Measurements from ENCODE around the gene IL1B.

Gene IL1B

GRCh38 chr2:112794131-112794733, 42.3 kb downstream of the IL1B start:
- TF ChIP-seq REST (IDR thresholded peaks at IDR 0.05; ENCODE audit: insufficient read depth in 1 of 2, low read depth in 2 of 2, low read length in 2 of 2) (no peak), TAF1 (IDR thresholded peaks at IDR 0.05; ENCODE audit: borderline replicate concordance, insufficient read depth, low read length) (no peak), SIN3A (IDR thresholded peaks at IDR 0.05; ENCODE audit: borderline replicate concordance, insufficient read depth, low read length) (no peak), POLR2AphosphoS5 (IDR thresholded peaks at IDR 0.05; ENCODE audit: low read depth, low read length) (no peak), FOXP2 (optimal IDR thresholded peaks at IDR 0.05; ENCODE audit: borderline replicate concordance, extremely low read depth, extremely low read length, insufficient read depth) (no peak)

- TF ChIP-seq TAF1 (IDR thresholded peaks at IDR 0.05; ENCODE audit: borderline replicate concordance, insufficient read depth, low read length) = no peak
- no peak for TF ChIP-seq FOXP2 (optimal IDR thresholded peaks at IDR 0.05; ENCODE audit: borderline replicate concordance, extremely low read depth, extremely low read length, insufficient read depth)
- no peak for TF ChIP-seq REST (IDR thresholded peaks at IDR 0.05; ENCODE audit: insufficient read depth in 1 of 2, low read depth in 2 of 2, low read length in 2 of 2)
- TF ChIP-seq SIN3A (IDR thresholded peaks at IDR 0.05; ENCODE audit: borderline replicate concordance, insufficient read depth, low read length) = no peak
- no peak for TF ChIP-seq POLR2AphosphoS5 (IDR thresholded peaks at IDR 0.05; ENCODE audit: low read depth, low read length)
These were observed 43.1 kb downstream of the IL1B start for GRCh38 chr2:112793449-112793978.

- no peak for TF ChIP-seq REST (IDR thresholded peaks at IDR 0.05; ENCODE audit: insufficient read depth in 1 of 2, low read depth in 2 of 2, low read length in 2 of 2)
- no peak for TF ChIP-seq POLR2AphosphoS5 (IDR thresholded peaks at IDR 0.05; ENCODE audit: low read depth, low read length)
- no peak for TF ChIP-seq SIN3A (IDR thresholded peaks at IDR 0.05; ENCODE audit: borderline replicate concordance, insufficient read depth, low read length)
These were observed 44.2 kb downstream of the IL1B start for GRCh38 chr2:112792419-112792818.

GRCh38 chr2:112791693-112792230, 44.8 kb downstream of the IL1B start:
- TF ChIP-seq FOXP2 (optimal IDR thresholded peaks at IDR 0.05; ENCODE audit: borderline replicate concordance, extremely low read depth, extremely low read length, insufficient read depth) (no peak), SIN3A (IDR thresholded peaks at IDR 0.05; ENCODE audit: borderline replicate concordance, insufficient read depth, low read length) (no peak)

- TF ChIP-seq POLR2AphosphoS5 (IDR thresholded peaks at IDR 0.05; ENCODE audit: low read depth, low read length) (no peak), TAF1 (IDR thresholded peaks at IDR 0.05; ENCODE audit: borderline replicate concordance, insufficient read depth, low read length) (no peak), SIN3A (IDR thresholded peaks at IDR 0.05; ENCODE audit: borderline replicate concordance, insufficient read depth, low read length) (no peak), REST (IDR thresholded peaks at IDR 0.05; ENCODE audit: insufficient read depth in 1 of 2, low read depth in 2 of 2, low read length in 2 of 2) (no peak), FOXP2 (optimal IDR thresholded peaks at IDR 0.05; ENCODE audit: borderline replicate concordance, extremely low read depth, extremely low read length, insufficient read depth) (no peak)
These were observed 45.6 kb downstream of the IL1B start for GRCh38 chr2:112791019-112791418.
